ENCODE measurements around the gene GRB7.

DNA sequence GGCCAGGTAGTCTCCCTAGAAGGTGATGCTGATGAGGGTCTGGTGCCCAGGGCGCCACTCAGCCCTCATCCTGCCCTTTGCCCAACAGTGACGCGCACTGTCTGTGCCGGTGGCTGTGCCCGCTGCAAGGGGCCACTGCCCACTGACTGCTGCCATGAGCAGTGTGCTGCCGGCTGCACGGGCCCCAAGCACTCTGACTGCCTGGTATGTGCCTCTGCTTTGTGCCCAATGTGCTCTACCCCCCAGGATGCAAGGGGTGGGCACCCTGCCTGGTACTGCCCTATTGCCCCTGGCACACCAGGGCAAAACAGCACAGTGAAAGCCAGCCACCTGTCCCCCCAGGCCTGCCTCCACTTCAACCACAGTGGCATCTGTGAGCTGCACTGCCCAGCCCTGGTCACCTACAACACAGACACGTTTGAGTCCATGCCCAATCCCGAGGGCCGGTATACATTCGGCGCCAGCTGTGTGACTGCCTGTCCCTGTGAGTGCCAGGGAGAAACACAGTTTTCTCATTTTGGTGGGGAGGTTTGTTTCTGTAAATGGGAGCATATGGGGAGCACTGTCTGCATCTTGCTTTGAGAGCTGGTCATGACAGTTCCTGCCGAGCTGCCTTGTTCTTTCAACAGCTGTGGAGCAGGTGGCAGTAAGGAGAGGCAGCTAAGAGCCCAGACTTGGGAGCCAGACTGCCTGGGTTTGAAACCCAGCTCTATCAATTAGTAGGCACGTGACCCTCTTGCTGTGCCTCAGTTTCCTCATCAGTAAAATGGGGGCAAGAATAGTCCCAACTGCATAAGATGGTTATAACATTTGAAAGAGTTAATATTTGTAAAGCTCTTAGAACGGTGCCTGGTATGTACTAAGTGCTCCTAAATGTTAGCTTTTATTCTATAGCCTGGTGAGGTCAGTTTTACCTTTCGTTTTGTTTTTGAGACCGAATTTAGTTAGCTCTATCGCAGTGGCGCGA lies 27.5 kb upstream of the GRB7 start:
- TF ChIP-seq, protein P1, sequence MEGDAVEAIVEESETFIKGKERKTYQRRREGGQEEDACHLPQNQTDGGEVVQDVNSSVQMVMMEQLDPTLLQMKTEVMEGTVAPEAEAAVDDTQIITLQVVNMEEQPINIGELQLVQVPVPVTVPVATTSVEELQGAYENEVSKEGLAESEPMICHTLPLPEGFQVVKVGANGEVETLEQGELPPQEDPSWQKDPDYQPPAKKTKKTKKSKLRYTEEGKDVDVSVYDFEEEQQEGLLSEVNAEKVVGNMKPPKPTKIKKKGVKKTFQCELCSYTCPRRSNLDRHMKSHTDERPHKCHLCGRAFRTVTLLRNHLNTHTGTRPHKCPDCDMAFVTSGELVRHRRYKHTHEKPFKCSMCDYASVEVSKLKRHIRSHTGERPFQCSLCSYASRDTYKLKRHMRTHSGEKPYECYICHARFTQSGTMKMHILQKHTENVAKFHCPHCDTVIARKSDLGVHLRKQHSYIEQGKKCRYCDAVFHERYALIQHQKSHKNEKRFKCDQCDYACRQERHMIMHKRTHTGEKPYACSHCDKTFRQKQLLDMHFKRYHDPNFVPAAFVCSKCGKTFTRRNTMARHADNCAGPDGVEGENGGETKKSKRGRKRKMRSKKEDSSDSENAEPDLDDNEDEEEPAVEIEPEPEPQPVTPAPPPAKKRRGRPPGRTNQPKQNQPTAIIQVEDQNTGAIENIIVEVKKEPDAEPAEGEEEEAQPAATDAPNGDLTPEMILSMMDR (conservative IDR thresholded peaks at IDR 0.05; ENCODE audit: low read depth in 2 of 2): no peak
- TF ChIP-seq POLR2AphosphoS5 (IDR thresholded peaks at IDR 0.05; ENCODE audit: low read depth) (no peak), EZH2 (IDR thresholded peaks at IDR 0.05; ENCODE audit: low read depth, unreplicated experiment) (no peak), CREB1 (CRISPR knock-in tag; IDR thresholded peaks at IDR 0.05; ENCODE audit: low read depth) (no peak), EZH2phosphoT487 (IDR thresholded peaks at IDR 0.05; ENCODE audit: unreplicated experiment) (no peak), JUNB (IDR thresholded peaks at IDR 0.05; ENCODE audit: unreplicated experiment) (no peak)
- TF ChIP-seq, protein P2, sequence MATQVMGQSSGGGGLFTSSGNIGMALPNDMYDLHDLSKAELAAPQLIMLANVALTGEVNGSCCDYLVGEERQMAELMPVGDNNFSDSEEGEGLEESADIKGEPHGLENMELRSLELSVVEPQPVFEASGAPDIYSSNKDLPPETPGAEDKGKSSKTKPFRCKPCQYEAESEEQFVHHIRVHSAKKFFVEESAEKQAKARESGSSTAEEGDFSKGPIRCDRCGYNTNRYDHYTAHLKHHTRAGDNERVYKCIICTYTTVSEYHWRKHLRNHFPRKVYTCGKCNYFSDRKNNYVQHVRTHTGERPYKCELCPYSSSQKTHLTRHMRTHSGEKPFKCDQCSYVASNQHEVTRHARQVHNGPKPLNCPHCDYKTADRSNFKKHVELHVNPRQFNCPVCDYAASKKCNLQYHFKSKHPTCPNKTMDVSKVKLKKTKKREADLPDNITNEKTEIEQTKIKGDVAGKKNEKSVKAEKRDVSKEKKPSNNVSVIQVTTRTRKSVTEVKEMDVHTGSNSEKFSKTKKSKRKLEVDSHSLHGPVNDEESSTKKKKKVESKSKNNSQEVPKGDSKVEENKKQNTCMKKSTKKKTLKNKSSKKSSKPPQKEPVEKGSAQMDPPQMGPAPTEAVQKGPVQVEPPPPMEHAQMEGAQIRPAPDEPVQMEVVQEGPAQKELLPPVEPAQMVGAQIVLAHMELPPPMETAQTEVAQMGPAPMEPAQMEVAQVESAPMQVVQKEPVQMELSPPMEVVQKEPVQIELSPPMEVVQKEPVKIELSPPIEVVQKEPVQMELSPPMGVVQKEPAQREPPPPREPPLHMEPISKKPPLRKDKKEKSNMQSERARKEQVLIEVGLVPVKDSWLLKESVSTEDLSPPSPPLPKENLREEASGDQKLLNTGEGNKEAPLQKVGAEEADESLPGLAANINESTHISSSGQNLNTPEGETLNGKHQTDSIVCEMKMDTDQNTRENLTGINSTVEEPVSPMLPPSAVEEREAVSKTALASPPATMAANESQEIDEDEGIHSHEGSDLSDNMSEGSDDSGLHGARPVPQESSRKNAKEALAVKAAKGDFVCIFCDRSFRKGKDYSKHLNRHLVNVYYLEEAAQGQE (IDR thresholded peaks at IDR 0.05; ENCODE audit: unreplicated experiment): no peak
- TF ChIP-seq, protein P3, sequence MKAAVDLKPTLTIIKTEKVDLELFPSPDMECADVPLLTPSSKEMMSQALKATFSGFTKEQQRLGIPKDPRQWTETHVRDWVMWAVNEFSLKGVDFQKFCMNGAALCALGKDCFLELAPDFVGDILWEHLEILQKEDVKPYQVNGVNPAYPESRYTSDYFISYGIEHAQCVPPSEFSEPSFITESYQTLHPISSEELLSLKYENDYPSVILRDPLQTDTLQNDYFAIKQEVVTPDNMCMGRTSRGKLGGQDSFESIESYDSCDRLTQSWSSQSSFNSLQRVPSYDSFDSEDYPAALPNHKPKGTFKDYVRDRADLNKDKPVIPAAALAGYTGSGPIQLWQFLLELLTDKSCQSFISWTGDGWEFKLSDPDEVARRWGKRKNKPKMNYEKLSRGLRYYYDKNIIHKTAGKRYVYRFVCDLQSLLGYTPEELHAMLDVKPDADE (IDR thresholded peaks at IDR 0.05): no peak

Measured in GM23338 (cell line).